GM19023 (cell line): ENCODE results near the gene C1RL.

Experiments
- ATAC-seq: cut with Tn5 transposase; IDR thresholded peaks from one replicate; pipeline ENCODE4 v1.9.1; 2021; ENCODE audit warnings: mild to moderate bottlenecking, moderate library complexity; ENCODE audit not compliant: unreplicated experiment

C1RL gene

DNA sequence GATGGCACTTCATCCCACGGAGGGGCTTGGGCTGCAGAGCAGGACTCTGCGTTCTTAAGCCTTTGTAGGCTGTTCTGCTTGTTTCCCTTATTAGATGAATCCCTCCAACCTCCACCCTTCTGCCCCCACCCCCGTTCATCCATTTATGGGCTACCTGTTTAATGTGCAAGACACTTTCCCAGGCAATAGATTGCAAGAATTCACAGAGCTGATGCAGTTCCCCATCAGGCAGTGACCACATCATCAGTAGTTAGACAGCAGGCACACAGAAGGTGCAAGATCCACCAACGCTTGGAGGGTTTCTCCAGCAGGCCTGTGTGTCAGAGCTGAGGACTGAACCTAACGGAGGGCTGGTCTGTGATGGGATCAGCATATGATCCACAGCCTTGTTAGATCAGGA lies 15.5 kb downstream of the C1RL start:
- no peak for ATAC-seq

DNA sequence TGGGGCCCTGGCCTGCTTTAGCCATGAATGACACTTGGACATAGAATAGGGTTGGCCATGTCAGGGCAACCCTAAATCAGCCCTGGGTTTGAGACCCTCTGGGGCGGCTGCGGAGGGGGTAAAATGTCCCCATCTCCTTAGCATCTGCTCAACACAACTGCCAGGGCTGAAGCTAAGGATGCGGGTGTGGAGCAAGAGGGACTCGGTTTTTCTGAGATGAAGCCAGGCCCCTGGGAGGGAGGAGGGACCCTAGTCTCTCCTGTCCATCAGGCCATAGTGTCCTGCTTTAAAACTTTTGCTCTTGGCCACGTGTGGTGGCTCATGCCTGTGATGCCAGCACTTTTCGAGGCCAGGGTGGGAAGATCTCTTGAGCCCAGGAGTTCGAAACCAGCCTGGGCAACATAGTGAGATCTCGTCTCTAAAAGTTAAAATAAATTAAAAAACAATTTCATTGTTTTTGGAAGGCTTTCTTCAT lies 16.0 kb downstream of the C1RL start:
- no peak for ATAC-seq

GRCh38 chr12:7092229-7092985 lies 16.6 kb downstream of the C1RL start, which contains the start of gene C1R:
TSS of gene C1R (minus strand) at chr12:7092445. CDS start at chr12:7092388, 57 bp downstream.
- ATAC-seq, result no peak

DNA sequence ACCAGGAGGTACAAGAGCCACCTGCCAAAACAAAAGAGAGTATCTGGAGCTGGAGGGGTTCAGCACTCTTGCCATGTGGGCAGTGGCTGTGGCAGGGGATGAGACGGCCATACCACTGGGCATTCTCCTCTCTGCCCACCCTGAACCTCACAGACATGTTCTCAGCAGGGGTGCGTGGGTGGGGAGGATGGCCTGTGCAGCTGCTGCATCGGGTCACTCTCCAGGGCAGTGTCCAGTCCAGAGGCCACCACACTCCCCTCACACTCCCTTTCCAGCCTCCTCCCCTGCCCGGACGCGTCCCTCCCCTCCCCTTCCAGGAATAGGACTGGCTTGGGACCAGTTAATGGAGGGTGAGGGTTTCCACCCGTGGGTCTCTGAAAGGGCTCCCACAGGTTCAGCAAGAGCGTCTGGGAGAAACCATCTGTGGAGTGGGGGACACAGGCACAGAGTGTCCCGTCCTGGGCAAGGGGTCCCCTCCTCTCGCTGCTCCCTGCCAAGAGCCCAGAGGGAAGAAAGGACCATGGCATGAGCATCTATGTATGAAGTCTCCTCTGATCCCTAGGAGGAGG lies 17.3 kb downstream of the C1RL start:
- ATAC-seq, result no peak

GRCh38 chr12:7091171-7091570 lies 17.8 kb downstream of the C1RL start:
- ATAC-seq, result no peak

DNA sequence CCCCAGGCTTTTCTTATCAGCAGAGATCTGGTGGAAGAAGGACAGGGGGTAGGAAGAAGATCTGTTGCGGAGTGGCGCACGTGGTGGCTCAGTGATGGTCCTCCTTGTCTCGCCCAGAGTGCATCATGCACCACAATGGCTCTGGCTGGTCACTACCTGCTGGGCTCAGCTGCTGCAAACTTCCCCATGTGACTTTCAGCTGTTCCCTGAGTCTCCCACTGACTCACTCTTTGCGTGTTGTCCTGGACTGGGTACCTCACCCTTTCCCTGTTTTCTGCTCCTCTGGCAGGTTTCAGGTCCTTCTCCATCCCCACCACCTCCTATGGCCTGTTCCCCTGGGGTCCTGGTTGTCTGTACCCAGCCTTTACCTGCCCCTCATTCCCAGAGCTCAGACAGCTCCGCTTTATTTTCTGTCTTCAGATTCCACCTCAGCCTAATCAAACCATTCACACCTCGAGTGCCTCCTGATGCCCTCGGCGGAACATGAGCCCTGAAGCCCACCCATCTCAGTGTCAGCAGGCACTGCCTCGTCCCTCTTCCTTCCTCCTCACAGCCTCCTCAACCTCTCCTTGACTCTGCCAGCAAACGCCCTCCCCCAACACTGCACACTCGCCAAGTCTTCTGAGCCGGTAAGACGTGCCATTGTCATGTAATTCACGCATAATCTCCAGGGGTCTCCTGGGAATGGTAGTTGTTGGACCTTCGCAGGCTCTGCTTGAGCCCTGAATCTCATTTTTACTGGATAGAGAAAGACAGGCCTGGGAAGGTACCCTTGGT lies 18.6 kb downstream of the C1RL start:
- no peak for ATAC-seq

DNA sequence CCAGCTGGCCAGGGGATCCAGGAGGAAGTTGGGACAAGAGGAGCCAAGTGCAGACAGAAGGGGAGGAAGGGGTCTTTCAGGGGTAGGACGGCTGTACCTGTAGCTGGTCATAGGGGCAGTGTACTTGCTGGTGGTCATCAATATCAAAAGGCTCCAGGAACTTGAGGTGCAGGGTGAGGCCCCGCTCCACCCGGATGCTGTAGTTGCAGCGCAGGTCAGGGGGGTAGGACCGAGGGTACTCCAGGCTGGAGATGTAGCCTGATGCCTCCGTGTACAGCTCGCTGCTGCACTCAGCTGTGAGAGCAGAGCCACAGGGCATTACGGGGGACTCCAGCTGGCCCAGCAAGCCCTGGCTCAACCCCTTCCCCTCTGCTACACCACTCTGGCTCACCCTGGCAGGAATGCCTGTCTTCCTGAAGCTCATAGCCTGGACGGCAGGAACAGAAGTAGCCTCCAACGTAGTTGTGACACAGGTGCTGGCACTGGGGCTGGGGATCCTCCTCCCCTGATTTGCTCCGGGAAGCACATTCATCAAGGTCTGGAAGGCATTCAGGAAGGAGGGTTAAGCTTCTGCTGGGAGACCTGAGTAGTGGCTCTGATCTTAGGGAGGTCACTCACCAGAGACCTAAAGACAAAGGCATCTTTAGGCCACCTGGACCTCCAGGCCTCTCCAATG lies 19.7 kb downstream of the C1RL start:
- ATAC-seq, result no peak

GRCh38 chr12:7083125-7083524 lies 25.9 kb downstream of the C1RL start:
- ATAC-seq, result no peak

DNA sequence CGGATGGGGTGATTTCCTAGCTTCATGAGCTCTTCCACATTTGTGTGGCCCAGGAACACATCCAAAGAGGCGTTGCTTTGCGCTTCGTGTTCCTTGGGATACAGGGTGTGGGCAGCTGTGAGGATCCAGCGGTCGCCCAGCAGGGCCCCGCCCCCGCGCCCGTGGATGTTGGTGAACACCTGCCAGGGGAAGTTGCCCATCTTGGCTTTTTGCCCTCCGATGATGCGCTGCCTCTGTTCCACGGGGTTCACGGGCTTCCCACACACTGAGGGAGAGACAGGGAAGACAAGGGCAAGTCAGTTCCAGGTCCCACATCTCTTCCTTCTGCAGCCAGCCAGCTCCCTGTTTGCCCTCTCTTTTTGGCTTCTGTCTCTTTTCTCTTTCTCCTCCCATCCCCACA lies 28.0 kb downstream of the C1RL start:
- no peak for ATAC-seq

DNA sequence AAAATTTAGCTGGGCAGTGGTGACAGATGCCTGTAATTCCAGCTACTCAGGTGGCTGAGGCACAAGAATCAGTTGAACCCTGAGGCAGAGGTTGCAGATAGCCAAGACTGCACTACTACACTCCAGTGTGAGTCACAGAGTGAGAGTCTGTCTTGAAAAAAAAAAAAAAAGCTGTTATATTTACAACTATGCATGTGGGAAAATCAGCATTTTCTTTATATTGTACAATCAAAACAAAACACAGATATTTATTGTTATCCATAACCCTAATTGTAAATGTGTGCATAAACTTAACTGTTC lies 29.2 kb downstream of the C1RL start:
- no peak for ATAC-seq

GRCh38 chr12:7078163-7078562 lies 30.9 kb downstream of the C1RL start:
- no peak for ATAC-seq

- no peak for ATAC-seq
These were observed 32.5 kb downstream of the C1RL start for GRCh38 chr12:7076493-7076892.

DNA sequence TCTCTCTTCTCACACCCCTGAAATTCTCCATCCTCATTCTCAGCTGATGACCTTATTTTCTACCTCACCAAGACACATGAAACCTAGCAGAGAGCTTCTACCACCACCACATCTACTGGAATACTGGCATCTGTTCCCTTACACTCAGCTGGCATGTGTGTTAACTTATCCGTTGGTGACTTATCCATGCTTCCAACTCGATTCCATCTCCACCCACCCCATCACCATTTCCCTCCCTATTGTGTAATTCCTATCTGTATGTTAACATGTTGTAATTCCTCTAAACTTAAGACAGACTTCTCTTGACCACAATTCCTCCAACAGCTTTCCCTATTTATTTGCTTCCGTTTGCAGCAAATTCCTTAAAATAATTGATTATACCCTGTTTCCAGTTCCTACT lies 33.1 kb downstream of the C1RL start:
- no peak for ATAC-seq

DNA sequence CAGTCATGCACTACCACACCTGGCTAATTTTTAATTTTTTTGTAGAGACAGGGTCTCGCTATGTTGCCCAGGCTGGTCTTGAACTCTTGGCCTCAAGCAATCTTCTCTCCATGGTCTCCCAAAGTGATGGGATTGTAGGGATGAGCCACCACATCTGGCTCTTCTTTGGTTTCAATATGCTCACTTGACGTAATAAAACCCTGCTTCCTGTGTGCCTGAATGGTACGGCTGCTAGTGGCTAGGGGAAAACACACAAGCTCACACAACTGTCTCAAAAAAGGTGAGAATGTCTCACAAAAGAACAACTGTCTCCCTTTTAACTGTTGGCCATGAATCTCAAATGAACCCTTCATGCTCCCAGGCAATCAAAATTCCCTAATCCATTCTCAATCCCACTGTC lies 33.5 kb downstream of the C1RL start:
- ATAC-seq, result no peak

DNA sequence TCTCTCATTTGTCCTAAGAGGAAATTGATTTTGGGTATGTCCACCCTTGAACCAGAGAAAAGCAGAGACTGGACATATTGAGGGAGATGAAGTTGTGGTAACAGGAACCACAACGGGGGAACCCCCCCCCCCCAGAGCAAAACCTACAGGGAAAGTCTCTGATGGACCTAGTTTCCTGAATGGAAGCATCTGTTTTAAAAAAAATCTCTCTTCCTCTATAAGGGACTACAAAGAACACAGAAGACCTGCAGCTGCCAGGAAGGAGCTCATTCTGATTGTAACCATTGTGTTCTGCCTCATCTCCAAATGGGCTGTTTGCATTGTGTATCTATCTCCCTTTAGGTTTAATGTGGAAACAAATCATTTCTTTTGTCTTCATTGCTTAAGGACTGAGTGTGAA lies 35.1 kb downstream of the C1RL start:
- no peak for ATAC-seq

DNA sequence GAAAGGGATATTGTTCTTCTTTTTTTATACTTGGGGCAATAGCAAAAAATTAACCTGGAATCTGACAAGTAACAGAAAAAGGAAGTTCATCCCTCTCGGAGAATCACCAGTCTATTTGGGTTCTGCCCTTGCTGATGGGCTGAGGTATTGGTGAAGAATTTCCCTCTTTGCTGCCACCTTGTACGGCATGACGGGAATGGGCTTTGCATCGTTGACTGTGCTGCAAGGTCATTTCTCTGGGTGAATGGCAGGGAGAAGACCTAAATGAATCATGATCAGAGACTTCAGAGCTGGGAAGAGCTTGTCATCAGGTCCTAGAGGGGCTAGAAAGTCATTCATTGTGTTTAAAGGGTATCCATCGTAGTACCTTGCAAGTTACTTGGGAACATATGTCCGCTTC lies 36.5 kb downstream of the C1RL start:
- ATAC-seq, result no peak

- ATAC-seq, result no peak
These were observed 37.0 kb downstream of the C1RL start for GRCh38 chr12:7072035-7072434.

DNA sequence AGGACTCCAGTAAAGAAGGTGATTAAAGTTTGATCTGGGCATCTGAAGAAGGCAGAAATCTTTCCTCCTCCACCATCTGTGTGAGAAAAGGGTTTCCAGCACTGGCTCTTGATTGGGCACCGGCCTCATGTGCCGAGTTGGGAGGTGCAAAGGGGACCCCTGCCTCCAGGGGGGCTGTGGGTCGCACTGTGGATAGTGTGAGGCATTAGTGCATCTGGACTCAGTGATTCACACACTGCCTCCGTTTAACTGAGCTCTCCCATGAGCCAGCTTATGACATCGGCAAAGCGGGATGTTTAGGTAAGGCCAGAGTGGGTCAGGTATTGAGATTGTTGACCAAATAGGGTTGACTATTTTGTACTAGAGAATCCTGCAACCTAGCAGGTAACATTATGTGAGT lies 39.6 kb downstream of the C1RL start:
- ATAC-seq, result no peak

DNA sequence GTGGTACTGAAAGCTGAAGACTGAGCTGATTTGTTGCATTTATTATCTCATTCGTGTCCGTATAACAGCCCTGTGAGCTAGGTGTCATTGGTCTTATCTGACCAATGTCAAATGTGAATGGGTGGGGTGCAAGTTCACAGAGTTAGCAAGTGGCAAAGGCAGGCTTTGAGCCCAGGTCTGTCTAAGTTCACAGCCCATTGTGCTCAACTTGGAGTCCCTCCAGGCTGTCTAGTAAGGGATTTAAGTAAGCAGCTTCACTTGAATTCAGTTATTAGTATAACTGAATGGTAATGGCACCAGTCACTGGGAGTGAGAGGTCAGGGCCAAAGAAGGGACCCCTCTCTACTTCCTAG lies 40.0 kb downstream of the C1RL start:
- no peak for ATAC-seq

DNA sequence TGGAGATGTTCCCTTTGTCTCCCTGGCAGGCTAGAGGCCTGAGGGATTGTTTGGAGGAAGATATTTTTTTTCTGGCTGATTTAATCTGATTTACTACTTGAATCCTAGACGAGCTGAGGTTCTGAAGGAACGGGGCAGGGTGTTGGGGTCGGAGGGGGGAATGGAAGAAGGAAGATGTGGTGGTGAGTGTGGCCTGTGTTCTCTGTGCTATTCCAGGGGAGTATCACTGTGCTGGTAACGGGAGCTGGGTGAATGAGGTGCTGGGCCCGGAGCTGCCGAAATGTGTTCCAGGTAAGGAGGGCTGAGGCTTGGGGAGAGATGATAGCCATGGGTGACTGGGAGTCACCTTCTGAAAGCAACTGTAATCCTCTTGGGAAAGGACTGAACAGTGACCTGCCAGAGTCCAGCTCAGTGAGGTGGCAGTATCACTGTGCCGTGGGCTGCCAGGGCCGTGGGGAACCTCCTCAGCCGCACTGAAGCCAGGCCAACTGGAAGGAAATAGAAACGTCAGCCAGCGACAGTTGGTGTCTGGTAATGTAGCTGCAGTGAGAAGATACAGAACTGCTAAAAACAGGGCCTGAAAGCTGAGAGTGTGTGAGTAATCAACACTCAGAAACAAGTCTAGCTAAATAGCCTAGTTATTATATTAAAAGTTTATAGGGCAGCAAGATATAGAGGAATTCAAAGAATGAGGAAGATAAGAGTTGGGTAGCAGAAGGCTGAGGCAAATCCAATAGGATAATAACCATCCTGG lies 40.6 kb downstream of the C1RL start:
- no peak for ATAC-seq

DNA sequence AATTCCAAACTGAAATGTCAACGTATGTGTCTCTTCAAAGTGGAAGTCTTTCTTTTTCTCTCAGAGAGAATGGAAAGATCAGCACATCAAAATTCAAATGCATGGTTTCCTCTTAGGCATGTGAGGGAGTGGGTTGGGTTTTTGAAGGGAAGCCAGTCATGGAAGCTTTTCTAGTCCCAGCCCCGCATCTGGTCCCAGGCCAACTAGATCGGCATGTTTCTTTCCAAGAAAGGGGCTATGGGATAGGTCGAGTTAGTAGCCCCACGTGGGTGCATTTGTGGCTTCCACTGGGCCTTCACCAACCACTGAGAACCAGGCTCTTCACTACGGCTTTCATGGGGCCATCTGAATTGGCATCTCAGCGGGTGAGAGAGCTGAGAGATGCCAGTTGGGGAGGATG lies 41.9 kb downstream of the C1RL start:
- ATAC-seq, result no peak
